ENCODE results near the gene AMT.

AMT gene

GRCh38 chr3:49413338-49413734, 8.9 kb downstream of the AMT start:
- Histone ChIP-seq H2AFZ (ENCODE audit: low read length) (no peak overlapping the region), H3K9me2 (replicated peaks; ENCODE audit: low read depth, low read length) (no peaks in the 10 kb centered on the region), H3K4me1 (ENCODE audit: insufficient read depth, low read length, poor library complexity, severe bottlenecking) (peaks cover 61% of the 10 kb centered on the region), H3K9ac (ENCODE audit: low read depth, low read length, poor library complexity, severe bottlenecking) (peak overlapping the region; percentile 92), H3K36me3 (ENCODE audit: insufficient read depth, low read length) (no peaks in the 10 kb centered on the region), H3K79me2 (ENCODE audit: insufficient read depth, low read length) (peaks cover 57% of the 10 kb centered on the region), H3K9me3 (ENCODE audit: insufficient read depth, low read depth, low read length) (no peaks in the 10 kb centered on the region), H3K27me3 (ENCODE audit: insufficient read depth, low read length, poor library complexity, severe bottlenecking) (no peaks in the 10 kb centered on the region), H3K4me3 (ENCODE audit: low read length, poor library complexity, severe bottlenecking) (peak overlapping the region; percentile 96), H3F3A (ENCODE audit: low read depth) (peaks cover 10% of the 10 kb centered on the region), H4K20me1 (ENCODE audit: insufficient read depth, low read length, poor library complexity, severe bottlenecking) (peaks cover 30% of the 10 kb centered on the region), H3K4me2 (ENCODE audit: low read depth, low read length, poor library complexity, severe bottlenecking) (peak overlapping the region; percentile 100)
- TF ChIP-seq CTCF (conservative IDR thresholded peaks at IDR 0.05; ENCODE audit: low read length) (no peak), EZH2phosphoT487 (IDR thresholded peaks at IDR 0.05; ENCODE audit: borderline replicate concordance) (no peak)

GRCh38 chr3:49412632-49413337, 9.5 kb downstream of the AMT start:
- H3K9ac ChIP-seq (ENCODE audit: low read depth, low read length, poor library complexity, severe bottlenecking) = peak overlapping the region; percentile 92
- H3K4me3 ChIP-seq (ENCODE audit: low read length, poor library complexity, severe bottlenecking) = peak overlapping the region; percentile 96
- TF ChIP-seq EZH2phosphoT487 (IDR thresholded peaks at IDR 0.05; ENCODE audit: borderline replicate concordance) (no peak), CTCF (conservative IDR thresholded peaks at IDR 0.05; ENCODE audit: low read length) (no peak)
- H3K4me2 ChIP-seq (ENCODE audit: low read depth, low read length, poor library complexity, severe bottlenecking) = peak overlapping the region; percentile 100
- H2AFZ ChIP-seq (ENCODE audit: low read length) = peak overlapping the region; percentile 81
- peaks cover 10% of the 10 kb centered on the region for H3F3A ChIP-seq (ENCODE audit: low read depth)
- H3K9me2 ChIP-seq (replicated peaks; ENCODE audit: low read depth, low read length) = no peaks in the 10 kb centered on the region
- H3K36me3 ChIP-seq (ENCODE audit: insufficient read depth, low read length) = no peaks in the 10 kb centered on the region
- H3K79me2 ChIP-seq (ENCODE audit: insufficient read depth, low read length) = peaks cover 59% of the 10 kb centered on the region
- H4K20me1 ChIP-seq (ENCODE audit: insufficient read depth, low read length, poor library complexity, severe bottlenecking) = peaks cover 36% of the 10 kb centered on the region
- no peaks in the 10 kb centered on the region for H3K27me3 ChIP-seq (ENCODE audit: insufficient read depth, low read length, poor library complexity, severe bottlenecking)
- H3K9me3 ChIP-seq (ENCODE audit: insufficient read depth, low read depth, low read length) = no peaks in the 10 kb centered on the region
- H3K4me1 ChIP-seq (ENCODE audit: insufficient read depth, low read length, poor library complexity, severe bottlenecking) = peaks cover 61% of the 10 kb centered on the region

GRCh38 chr3:49411968-49412631, 10.2 kb downstream of the AMT start, which contains the start of the genes RHOA and TCTA:
Gene RHOA (minus strand): TSS chr3:49411976. CDS start chr3:49375589, 36,387 bp downstream.
Gene TCTA (plus strand): TSS chr3:49412423. CDS start chr3:49412427, 4 bp downstream.
- Histone ChIP-seq H3K4me1 (ENCODE audit: insufficient read depth, low read length, poor library complexity, severe bottlenecking) (peaks cover 58% of the 10 kb centered on the region), H2AFZ (ENCODE audit: low read length) (peak within 1 kb of the TSS; percentile 81)

More at GRCh38 chr3:49411968-49412631, 10.2 kb downstream of the AMT start, which contains the start of the genes RHOA and TCTA:
- Histone ChIP-seq H3K9ac (ENCODE audit: low read depth, low read length, poor library complexity, severe bottlenecking) (peak within 1 kb of the TSS; percentile 92), H3K79me2 (ENCODE audit: insufficient read depth, low read length) (peaks cover 62% of the 10 kb centered on the region), H4K20me1 (ENCODE audit: insufficient read depth, low read length, poor library complexity, severe bottlenecking) (peaks cover 43% of the 10 kb centered on the region), H3K4me2 (ENCODE audit: low read depth, low read length, poor library complexity, severe bottlenecking) (peak within 1 kb of the TSS; percentile 100), H3K27me3 (ENCODE audit: insufficient read depth, low read length, poor library complexity, severe bottlenecking) (no peaks in the 10 kb centered on the region), H3F3A (ENCODE audit: low read depth) (peaks cover 10% of the 10 kb centered on the region), H3K9me2 (replicated peaks; ENCODE audit: low read depth, low read length) (no peaks in the 10 kb centered on the region), H3K36me3 (ENCODE audit: insufficient read depth, low read length) (no peaks in the 10 kb centered on the region), H3K9me3 (ENCODE audit: insufficient read depth, low read depth, low read length) (no peaks in the 10 kb centered on the region), H3K4me3 (ENCODE audit: low read length, poor library complexity, severe bottlenecking) (peak within 1 kb of the TSS; percentile 96)
- TF ChIP-seq EZH2phosphoT487 (IDR thresholded peaks at IDR 0.05; ENCODE audit: borderline replicate concordance) (no peak), CTCF (conservative IDR thresholded peaks at IDR 0.05; ENCODE audit: low read length) (no peak)

All from Loucy (cell line).